K562 treated with DMSO at 1 percent for 12 hours (cell line): ENCODE measurements around the gene SLC22A1. TPM values are rescaled to one million over a fixed set of nuclear protein-coding genes. Genes with fewer than 3 reads are reported as not detected.

Source experiments
- total RNA-seq: library from RNA; unstranded; fragments of 300-600 nt; gene quantifications from 2 replicates; pipeline ENCODE4 v1.2.3, GENCODE V29; 2022; ENCODE audit not compliant: insufficient read depth

Gene SLC22A1
- not detected in 2 replicates for total RNA-seq

DNA sequence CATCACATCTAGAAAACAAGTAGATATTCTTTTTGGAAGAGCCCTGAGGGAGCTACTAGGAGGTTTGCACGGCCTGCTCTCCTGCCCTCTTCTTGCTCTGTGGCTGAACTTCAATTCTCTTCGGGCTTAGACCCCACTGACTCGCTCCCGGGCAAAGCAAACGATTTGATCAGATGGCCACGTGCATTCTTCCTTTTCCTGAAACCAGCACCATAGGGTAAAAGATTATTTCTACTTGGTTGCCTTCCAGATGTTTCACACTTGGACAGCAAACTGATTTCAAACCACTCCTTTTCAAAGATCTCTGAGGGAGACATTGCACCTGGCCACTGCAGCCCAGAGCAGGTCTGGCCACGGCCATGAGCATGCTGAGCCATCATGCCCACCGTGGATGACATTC is at the start of gene SLC22A1:
Gene SLC22A1 (plus strand): TSS at position 258 of the 400 bp plus-strand sequence. CDS start 121 bp downstream, at position 379.

Other genes starting within 250 kb of the SLC22A1 start
- gene MAS1, start 230.8 kb upstream of the SLC22A1 start, total RNA-seq: not detected in 2 replicates
- gene IGF2R, start 152.7 kb upstream of the SLC22A1 start, total RNA-seq: 16.8 and 97.0 TPM in 2 replicates
- gene SLC22A2, start 137.0 kb downstream of the SLC22A1 start, total RNA-seq: not detected in 2 replicates
- not detected in 2 replicates for gene SLC22A3, start 226.6 kb downstream of the SLC22A1 start, total RNA-seq